ENCODE results near the gene TUBGCP3.
"Not testable (repeated sequence)": the region's sequence is repeated elsewhere in the genome, so short reads cannot be mapped to it uniquely, and the experiment has no call there.

TUBGCP3 gene

DNA sequence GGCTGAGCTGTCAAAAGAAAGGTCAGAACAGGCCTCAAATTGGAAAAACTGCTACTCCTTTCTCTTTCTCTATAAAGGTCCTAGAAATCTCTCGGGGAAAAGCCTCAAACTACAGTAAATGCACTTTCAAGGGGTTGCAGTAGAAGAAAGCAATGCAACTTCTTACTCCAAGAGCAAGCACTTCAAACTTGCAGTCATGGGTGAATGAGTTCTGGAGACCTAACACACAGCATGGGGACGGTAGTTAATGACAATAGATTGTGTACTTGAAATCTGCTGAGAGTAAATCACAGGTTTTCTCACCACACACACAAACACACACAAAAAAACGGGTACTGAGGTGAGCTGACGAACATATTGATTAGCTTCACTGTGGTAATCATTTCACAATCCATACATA, 11.8 kb downstream of the TUBGCP3 start:
- DNase-seq = no peak

- DNase-seq = no peak
Observed at GRCh38 chr13:112575675-112576074, 12.3 kb downstream of the TUBGCP3 start.

DNA sequence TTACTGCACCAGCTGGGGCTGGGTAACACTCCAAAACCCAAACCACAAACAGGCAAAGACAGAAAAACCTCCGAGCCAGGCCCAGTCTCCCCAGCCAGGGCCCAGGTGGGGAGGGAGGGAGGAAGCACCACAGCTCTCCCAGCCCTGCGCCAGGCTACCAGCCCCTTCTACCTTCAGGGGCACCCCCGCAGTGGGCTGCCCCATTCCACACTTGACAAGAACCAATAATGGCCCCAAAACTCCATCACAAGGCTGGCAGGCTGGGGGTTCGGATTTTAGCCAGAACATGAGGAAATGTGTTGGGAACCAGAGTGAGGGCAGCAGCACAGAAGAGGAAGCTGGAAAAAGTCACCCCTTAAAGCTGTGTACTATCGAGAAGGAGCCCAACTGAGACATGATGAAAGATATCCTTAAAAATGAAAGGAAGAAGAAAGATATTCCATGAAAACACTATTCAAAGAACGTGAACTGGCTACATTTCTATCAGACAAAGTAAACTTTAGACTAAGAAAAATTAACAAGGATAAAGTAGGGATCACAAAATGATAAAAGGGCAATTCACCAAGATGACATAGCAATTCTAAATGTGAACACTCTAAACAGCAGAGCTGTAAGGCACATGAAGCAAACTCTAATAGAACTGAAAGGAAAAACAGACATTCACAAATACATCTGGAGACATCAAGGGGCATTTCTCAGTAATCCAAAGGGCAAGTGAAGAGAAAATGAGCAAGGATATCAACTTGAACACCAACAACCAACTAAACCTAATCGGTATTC, 12.9 kb downstream of the TUBGCP3 start:
- DNase-seq = no peak

DNA sequence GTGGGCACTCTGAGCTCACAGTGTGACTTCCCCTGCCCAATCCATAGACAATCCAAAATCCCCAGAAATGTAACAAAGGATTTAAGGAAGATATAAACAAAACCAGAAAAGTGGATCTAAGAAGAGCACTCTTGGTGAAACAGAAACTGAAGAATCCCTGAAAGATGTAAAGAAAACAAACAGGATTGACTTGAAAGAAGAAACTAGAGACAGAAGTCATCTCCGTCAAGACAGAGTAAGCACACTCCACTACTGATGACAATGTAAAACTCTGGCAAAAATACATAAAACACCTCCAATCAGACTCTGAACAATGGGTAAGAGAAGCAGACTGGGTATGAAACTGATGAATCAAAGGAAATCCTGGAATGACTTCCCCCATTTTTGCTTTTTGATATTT, 13.5 kb downstream of the TUBGCP3 start:
- no peak for DNase-seq

- DNase-seq = no peak
Observed at GRCh38 chr13:112573710-112574109, 14.2 kb downstream of the TUBGCP3 start.

DNA sequence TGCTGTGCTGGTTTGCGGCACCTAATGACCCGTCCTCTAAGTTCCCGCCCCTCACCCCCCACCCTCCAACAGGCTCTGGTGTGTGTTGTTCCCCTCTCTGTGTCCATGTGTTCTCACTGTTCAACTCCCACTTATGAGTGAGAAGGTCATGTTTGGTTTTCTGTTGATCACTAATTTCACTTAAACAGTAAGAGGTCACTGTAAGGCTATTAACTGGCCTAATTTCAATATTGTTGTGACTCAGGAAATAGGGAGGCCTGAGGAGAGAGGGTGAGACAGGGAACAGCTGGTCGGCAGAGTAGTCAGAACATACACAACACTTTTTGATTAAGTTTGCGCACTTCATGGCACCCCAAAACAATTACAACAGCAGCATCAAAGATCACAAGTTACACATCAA, 15.6 kb downstream of the TUBGCP3 start:
- no peak for DNase-seq

- DNase-seq = no peak
Observed at GRCh38 chr13:112569821-112570220, 18.1 kb downstream of the TUBGCP3 start.

DNA sequence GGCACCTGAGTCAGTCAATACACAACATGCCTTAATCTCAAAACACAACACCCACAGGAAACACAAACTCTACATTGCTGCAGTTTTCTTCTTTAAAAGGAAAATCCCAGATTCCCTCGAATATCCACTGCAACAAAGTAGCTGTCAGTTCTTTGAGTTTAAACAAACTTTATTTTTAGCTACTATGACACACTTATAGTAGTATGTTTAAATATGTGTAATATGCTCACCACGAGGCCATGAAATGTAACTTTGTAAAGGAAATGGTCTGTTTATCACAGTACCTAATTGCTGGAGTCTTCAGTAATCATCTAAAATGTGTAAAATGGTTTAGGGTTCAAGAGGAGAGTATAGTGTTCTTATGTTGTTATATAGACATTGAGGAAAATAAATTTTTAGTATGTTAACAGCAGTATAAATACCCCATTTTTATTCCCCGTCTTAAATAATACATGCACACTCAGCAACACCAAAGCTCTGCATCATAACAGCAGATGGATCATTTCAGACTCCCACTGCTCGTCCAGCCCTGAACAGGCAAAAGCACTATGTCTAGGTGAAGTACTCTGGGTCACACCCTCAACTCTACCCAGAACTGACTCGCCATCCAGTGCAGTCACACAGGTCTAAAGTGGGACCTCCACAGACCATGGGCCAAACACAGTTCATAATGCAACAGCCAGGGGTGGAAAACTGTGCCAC, 20.6 kb downstream of the TUBGCP3 start:
- no peak for DNase-seq

GRCh38 chr13:112562786-112563383, 25.1 kb downstream of the TUBGCP3 start:
- DNase-seq = no peak

GRCh38 chr13:112562254-112562653, 25.7 kb downstream of the TUBGCP3 start:
- DNase-seq = no peak

DNA sequence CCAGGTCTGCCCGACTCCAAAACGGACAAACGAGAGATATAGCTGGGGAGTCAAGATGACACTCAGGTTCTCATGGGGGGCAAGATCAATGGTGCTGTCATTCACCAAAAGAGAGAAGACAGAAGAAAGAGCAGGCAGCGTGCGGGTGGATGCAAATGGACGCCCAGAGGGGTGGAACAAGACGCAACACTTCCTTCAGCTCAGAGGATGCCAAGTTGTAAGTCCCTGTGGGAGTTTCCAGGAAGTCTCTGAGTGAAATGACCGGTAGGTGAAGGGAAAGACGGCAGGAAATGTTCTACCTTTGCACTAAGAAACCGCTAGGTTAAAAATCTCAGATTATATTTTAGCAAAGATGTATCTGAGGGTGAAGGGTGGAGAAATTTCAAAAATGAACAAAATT, 26.5 kb downstream of the TUBGCP3 start:
- DNase-seq = no peak

GRCh38 chr13:112558696-112559418, 29.1 kb downstream of the TUBGCP3 start:
- no peak for DNase-seq

DNA sequence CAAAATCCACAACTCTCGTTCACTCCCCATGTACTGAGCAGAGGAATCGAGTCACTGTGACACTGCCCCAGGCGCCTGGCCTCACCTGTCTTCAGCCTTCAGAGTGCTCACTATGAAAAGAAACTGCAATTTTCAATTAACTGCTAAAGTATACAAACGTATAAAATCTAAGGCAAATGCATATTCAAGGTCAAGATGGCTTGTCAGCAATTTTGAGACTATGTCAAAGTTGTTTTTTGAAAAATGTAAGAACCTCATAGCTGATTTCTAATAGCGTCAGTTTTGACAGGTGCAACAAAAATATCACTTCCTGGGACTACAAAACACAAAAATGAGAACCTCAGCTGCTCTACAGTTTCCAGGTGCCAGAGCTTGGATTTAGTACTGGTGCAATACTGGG, 31.4 kb downstream of the TUBGCP3 start:
- no peak for DNase-seq

GRCh38 chr13:112554214-112554850, 33.6 kb downstream of the TUBGCP3 start:
- DNase-seq = no peak

- not testable (repeated sequence) for DNase-seq
Observed at GRCh38 chr13:112548975-112549374, 39.0 kb downstream of the TUBGCP3 start.

- DNase-seq = no peak
Observed at GRCh38 chr13:112545856-112546255, 42.1 kb downstream of the TUBGCP3 start.

- peak in 1 of 6 experiments; percentile 5 for DNase-seq
Observed at GRCh38 chr13:112532837-112533745, 54.9 kb downstream of the TUBGCP3 start.

- DNase-seq = no peak
Observed at GRCh38 chr13:112531263-112531794, 56.6 kb downstream of the TUBGCP3 start.

DNA sequence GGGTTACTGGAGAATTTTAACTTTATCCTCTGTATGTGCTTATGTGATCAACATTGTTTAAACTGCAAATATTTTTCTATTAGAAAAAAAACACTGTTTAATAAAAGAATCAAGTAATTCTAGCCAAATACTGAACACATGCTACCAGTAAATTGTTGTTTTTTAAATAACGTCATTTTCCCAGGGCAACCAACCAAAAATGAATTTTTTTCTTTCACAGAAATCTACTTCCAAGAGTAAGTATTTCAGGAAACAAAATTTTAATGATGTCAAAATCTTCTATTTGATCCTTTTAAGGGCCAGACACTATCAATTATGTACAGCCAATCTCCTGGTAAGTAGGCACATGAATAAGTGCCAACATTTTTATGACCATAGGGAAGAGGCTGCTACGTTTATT, 57.1 kb downstream of the TUBGCP3 start:
- DNase-seq = no peak

DNA sequence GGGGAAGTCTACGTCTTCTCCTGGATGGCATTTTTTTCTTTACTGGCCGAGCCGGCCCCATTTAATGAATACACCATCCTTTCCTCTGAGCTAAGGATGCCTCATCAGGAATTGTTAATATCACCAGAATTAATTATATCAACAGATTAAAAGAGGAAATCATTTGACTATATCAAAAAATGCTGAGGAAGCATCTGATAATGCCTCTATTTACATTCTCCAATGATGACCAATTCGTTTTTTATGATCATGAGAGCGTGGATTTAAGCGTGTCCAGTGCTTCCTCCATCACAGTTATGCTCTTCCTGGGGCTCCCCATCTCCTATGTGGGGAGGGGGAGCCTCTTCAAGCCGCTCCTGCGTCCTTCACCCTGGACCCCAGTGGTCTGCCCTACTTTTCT, 58.7 kb downstream of the TUBGCP3 start:
- DNase-seq = no peak

- no peak for DNase-seq
Observed at GRCh38 chr13:112526146-112526853, 61.7 kb downstream of the TUBGCP3 start.
